Measurements from ENCODE around the gene MCRS1. TPM values are rescaled to one million over a fixed set of nuclear protein-coding genes. Genes with fewer than 3 reads are reported as not detected.

MCRS1 gene
- total RNA-seq, 2 experiments from 2014 or later, result 73.6 to 78.2 TPM

- Mint-ChIP-seq H3K4me1 (peaks cover 43% of the 10 kb centered on the region), H3K27me3 (no peaks in the 10 kb centered on the region), H3K9me3 (no peaks in the 10 kb centered on the region), H3K27ac (no peak overlapping the region), H3K4me3 (no peak overlapping the region), H3K36me3 (peaks cover 31% of the 10 kb centered on the region)
- no peak for DNase-seq
These were observed 2.3 kb downstream of the MCRS1 start for GRCh38 chr12:49565406-49566265.

- peaks cover 46% of the 10 kb centered on the region for H3K4me1 Mint-ChIP-seq
- H3K27ac Mint-ChIP-seq, result no peak overlapping the region
- H3K9me3 Mint-ChIP-seq, result no peaks in the 10 kb centered on the region
- peaks cover 31% of the 10 kb centered on the region for H3K36me3 Mint-ChIP-seq
- H3K27me3 Mint-ChIP-seq, result no peaks in the 10 kb centered on the region
- no peak overlapping the region for H3K4me3 Mint-ChIP-seq
- DNase-seq, result no peak
These were observed 3.1 kb downstream of the MCRS1 start for GRCh38 chr12:49564686-49565405.

GRCh38 chr12:49563951-49564685, 3.8 kb downstream of the MCRS1 start:
- peaks cover 34% of the 10 kb centered on the region for H3K36me3 Mint-ChIP-seq
- H3K27ac Mint-ChIP-seq, result no peak overlapping the region
- no peaks in the 10 kb centered on the region for H3K27me3 Mint-ChIP-seq
- no peak for DNase-seq
- peaks cover 45% of the 10 kb centered on the region for H3K4me1 Mint-ChIP-seq
- H3K9me3 Mint-ChIP-seq, result no peaks in the 10 kb centered on the region
- no peak overlapping the region for H3K4me3 Mint-ChIP-seq

GRCh38 chr12:49562831-49563230, 5.1 kb downstream of the MCRS1 start:
- Mint-ChIP-seq H3K9me3 (no peaks in the 10 kb centered on the region), H3K36me3 (peaks cover 38% of the 10 kb centered on the region), H3K27ac (no peak overlapping the region), H3K27me3 (no peaks in the 10 kb centered on the region), H3K4me1 (peaks cover 43% of the 10 kb centered on the region), H3K4me3 (no peak overlapping the region)
- no peak for DNase-seq

- H3K27me3 Mint-ChIP-seq, result no peaks in the 10 kb centered on the region
- no peak overlapping the region for H3K27ac Mint-ChIP-seq
- H3K9me3 Mint-ChIP-seq, result no peaks in the 10 kb centered on the region
- H3K4me3 Mint-ChIP-seq, result no peak overlapping the region
- peaks cover 36% of the 10 kb centered on the region for H3K36me3 Mint-ChIP-seq
- peaks cover 43% of the 10 kb centered on the region for H3K4me1 Mint-ChIP-seq
- DNase-seq, result no peak
These were observed 5.7 kb downstream of the MCRS1 start for GRCh38 chr12:49562233-49562632.

- H3K27ac Mint-ChIP-seq, result peak overlapping the region; percentile 43
- peaks cover 32% of the 10 kb centered on the region for H3K36me3 Mint-ChIP-seq
- no peaks in the 10 kb centered on the region for H3K9me3 Mint-ChIP-seq
- H3K4me3 Mint-ChIP-seq, result no peak overlapping the region
- H3K4me1 Mint-ChIP-seq, result peaks cover 34% of the 10 kb centered on the region
- no peaks in the 10 kb centered on the region for H3K27me3 Mint-ChIP-seq
- DNase-seq, result peak; percentile 45
These were observed 7.2 kb downstream of the MCRS1 start for GRCh38 chr12:49560695-49561094.

- peaks cover 18% of the 10 kb centered on the region for H3K4me1 Mint-ChIP-seq
- peaks cover 21% of the 10 kb centered on the region for H3K36me3 Mint-ChIP-seq
- no peaks in the 10 kb centered on the region for H3K27me3 Mint-ChIP-seq
- peak overlapping the region; percentile 58 for H3K27ac Mint-ChIP-seq
- no peaks in the 10 kb centered on the region for H3K9me3 Mint-ChIP-seq
- DNase-seq, result no peak
- H3K4me3 Mint-ChIP-seq, result no peak overlapping the region
These were observed 8.8 kb downstream of the MCRS1 start for GRCh38 chr12:49559011-49559675.

- Mint-ChIP-seq H3K36me3 (peaks cover 18% of the 10 kb centered on the region), H3K4me3 (no peak overlapping the region), H3K27ac (no peak overlapping the region), H3K4me1 (peaks cover 21% of the 10 kb centered on the region), H3K9me3 (no peaks in the 10 kb centered on the region), H3K27me3 (no peaks in the 10 kb centered on the region)
- DNase-seq, result no peak
These were observed 9.4 kb downstream of the MCRS1 start for GRCh38 chr12:49558526-49558925.

GRCh38 chr12:49557917-49558215, 10.1 kb downstream of the MCRS1 start:
- H3K9me3 Mint-ChIP-seq, result no peaks in the 10 kb centered on the region
- H3K4me3 Mint-ChIP-seq, result no peak overlapping the region
- peaks cover 18% of the 10 kb centered on the region for H3K36me3 Mint-ChIP-seq
- no peaks in the 10 kb centered on the region for H3K27me3 Mint-ChIP-seq
- peaks cover 23% of the 10 kb centered on the region for H3K4me1 Mint-ChIP-seq
- no peak overlapping the region for H3K27ac Mint-ChIP-seq
- DNase-seq, result no peak

GRCh38 chr12:49557187-49557916, 10.6 kb downstream of the MCRS1 start:
- no peak for DNase-seq
- peaks cover 25% of the 10 kb centered on the region for H3K4me1 Mint-ChIP-seq
- H3K27me3 Mint-ChIP-seq, result no peaks in the 10 kb centered on the region
- no peak overlapping the region for H3K4me3 Mint-ChIP-seq
- no peaks in the 10 kb centered on the region for H3K9me3 Mint-ChIP-seq
- H3K27ac Mint-ChIP-seq, result no peak overlapping the region
- H3K36me3 Mint-ChIP-seq, result peaks cover 18% of the 10 kb centered on the region

GRCh38 chr12:49556391-49557186, 11.4 kb downstream of the MCRS1 start:
- Mint-ChIP-seq H3K36me3 (peaks cover 11% of the 10 kb centered on the region), H3K9me3 (no peaks in the 10 kb centered on the region), H3K27ac (peak overlapping the region; percentile 26), H3K27me3 (no peaks in the 10 kb centered on the region), H3K4me3 (no peak overlapping the region), H3K4me1 (peaks cover 25% of the 10 kb centered on the region)
- no peak for DNase-seq

- Mint-ChIP-seq H3K27me3 (no peaks in the 10 kb centered on the region), H3K9me3 (no peaks in the 10 kb centered on the region), H3K27ac (no peak overlapping the region), H3K4me1 (peaks cover 18% of the 10 kb centered on the region), H3K4me3 (no peak overlapping the region), H3K36me3 (peaks cover 9% of the 10 kb centered on the region)
- no peak for DNase-seq
These were observed 12.1 kb downstream of the MCRS1 start for GRCh38 chr12:49555631-49556390.

GRCh38 chr12:49554266-49554665, 13.7 kb downstream of the MCRS1 start:
- Mint-ChIP-seq H3K4me1 (peaks cover 11% of the 10 kb centered on the region), H3K27me3 (no peaks in the 10 kb centered on the region), H3K36me3 (peaks cover 8% of the 10 kb centered on the region), H3K27ac (no peak overlapping the region), H3K9me3 (no peaks in the 10 kb centered on the region), H3K4me3 (no peak overlapping the region)
- no peak for DNase-seq

Measured in activated naive CD8-positive, alpha-beta T cell treated with anti-CD3 and anti-CD28 coated beads for 36 hours (primary cell).